T-helper 17 cell (primary cell): ENCODE data around the gene UBL4A. TPM values are rescaled to one million over a fixed set of nuclear protein-coding genes. Genes with fewer than 3 reads are reported as not detected.

Experiments
- ATAC-seq: fragments of 150-1000 bp; cut with Tn5 transposase; 2 replicates; pipeline ENCODE4 v1.10.0; 2021; ENCODE audit warnings: mild to moderate bottlenecking, moderate library complexity
- DNase-seq, 3 donors: peaks; one replicate each; pipeline versions ENCODE4 v3.0.0 to v3.0.0-alpha.2; 2020 to 2021
- H3K9me3 ChIP-seq: one replicate; pipeline ENCODE4 v1.7.0; 2013; ENCODE audit warnings: low read length, mild to moderate bottlenecking; ENCODE audit not compliant: control insufficient read depth, poor library complexity, severe bottlenecking
- H3K27ac Mint-ChIP-seq: one replicate; pipeline ENCODE4 v1.8.0; 2022; ENCODE audit warnings: mild to moderate bottlenecking, moderate library complexity, mixed read lengths
- H3K27me3 Mint-ChIP-seq: one replicate; pipeline ENCODE4 v1.8.0; 2022; ENCODE audit warnings: mixed read lengths
- H3K36me3 Mint-ChIP-seq: one replicate; pipeline ENCODE4 v1.8.0; 2022; ENCODE audit warnings: low read depth, mixed read lengths
- H3K4me1 Mint-ChIP-seq: one replicate; pipeline ENCODE4 v1.8.0; 2022; ENCODE audit warnings: mild to moderate bottlenecking, mixed read lengths
- H3K4me3 Mint-ChIP-seq: one replicate; pipeline ENCODE4 v1.8.0; 2022; ENCODE audit warnings: mild to moderate bottlenecking, moderate library complexity, mixed read lengths
- total RNA-seq, 4 donors: library from RNA in 2 of 4; stranded (reverse) in 2 of 4; gene quantifications; one replicate each; pipeline ENCODE4 v1.2.3 and lab custom pipeline; 2022 to 2026

UBL4A gene
- total RNA-seq, 2 donors from 2014 or later: 15.2 to 30.6 TPM

GRCh38 chrX:154441984-154442707 lies 44.3 kb downstream of the UBL4A start:
- no peaks in the 10 kb centered on the region for H3K9me3 ChIP-seq
- peaks cover 20% of the 10 kb centered on the region for H3K4me1 Mint-ChIP-seq
- H3K36me3 Mint-ChIP-seq: no peaks in the 10 kb centered on the region
- H3K4me3 Mint-ChIP-seq: peak overlapping the region; percentile 63
- H3K27me3 Mint-ChIP-seq: no peaks in the 10 kb centered on the region
- peak overlapping the region; percentile 61 for H3K27ac Mint-ChIP-seq
- ATAC-seq: no peak
- DNase-seq: no peak

- no peaks in the 10 kb centered on the region for H3K36me3 Mint-ChIP-seq
- H3K4me1 Mint-ChIP-seq: peaks cover 20% of the 10 kb centered on the region
- DNase-seq (peak in 1 of 3 donors; percentile 18), ATAC-seq (peak; percentile 59)
- H3K27me3 Mint-ChIP-seq: no peaks in the 10 kb centered on the region
- H3K27ac Mint-ChIP-seq: peak overlapping the region; percentile 61
- peak overlapping the region; percentile 63 for H3K4me3 Mint-ChIP-seq
- H3K9me3 ChIP-seq: no peaks in the 10 kb centered on the region
These were observed 44.9 kb downstream of the UBL4A start for GRCh38 chrX:154441564-154441963.

- Mint-ChIP-seq H3K27ac (no peak overlapping the region), H3K27me3 (no peaks in the 10 kb centered on the region), H3K4me1 (peaks cover 17% of the 10 kb centered on the region), H3K4me3 (no peak overlapping the region), H3K36me3 (no peaks in the 10 kb centered on the region)
- no peaks in the 10 kb centered on the region for H3K9me3 ChIP-seq
- ATAC-seq: no peak
- no peak for DNase-seq
These were observed 45.6 kb downstream of the UBL4A start for GRCh38 chrX:154440623-154441357.

- Mint-ChIP-seq H3K36me3 (no peaks in the 10 kb centered on the region), H3K4me3 (no peak overlapping the region), H3K4me1 (peaks cover 17% of the 10 kb centered on the region), H3K27ac (no peak overlapping the region), H3K27me3 (no peaks in the 10 kb centered on the region)
- H3K9me3 ChIP-seq: no peaks in the 10 kb centered on the region
- DNase-seq (no peak), ATAC-seq (no peak)
These were observed 46.6 kb downstream of the UBL4A start for GRCh38 chrX:154439841-154440240.

DNA sequence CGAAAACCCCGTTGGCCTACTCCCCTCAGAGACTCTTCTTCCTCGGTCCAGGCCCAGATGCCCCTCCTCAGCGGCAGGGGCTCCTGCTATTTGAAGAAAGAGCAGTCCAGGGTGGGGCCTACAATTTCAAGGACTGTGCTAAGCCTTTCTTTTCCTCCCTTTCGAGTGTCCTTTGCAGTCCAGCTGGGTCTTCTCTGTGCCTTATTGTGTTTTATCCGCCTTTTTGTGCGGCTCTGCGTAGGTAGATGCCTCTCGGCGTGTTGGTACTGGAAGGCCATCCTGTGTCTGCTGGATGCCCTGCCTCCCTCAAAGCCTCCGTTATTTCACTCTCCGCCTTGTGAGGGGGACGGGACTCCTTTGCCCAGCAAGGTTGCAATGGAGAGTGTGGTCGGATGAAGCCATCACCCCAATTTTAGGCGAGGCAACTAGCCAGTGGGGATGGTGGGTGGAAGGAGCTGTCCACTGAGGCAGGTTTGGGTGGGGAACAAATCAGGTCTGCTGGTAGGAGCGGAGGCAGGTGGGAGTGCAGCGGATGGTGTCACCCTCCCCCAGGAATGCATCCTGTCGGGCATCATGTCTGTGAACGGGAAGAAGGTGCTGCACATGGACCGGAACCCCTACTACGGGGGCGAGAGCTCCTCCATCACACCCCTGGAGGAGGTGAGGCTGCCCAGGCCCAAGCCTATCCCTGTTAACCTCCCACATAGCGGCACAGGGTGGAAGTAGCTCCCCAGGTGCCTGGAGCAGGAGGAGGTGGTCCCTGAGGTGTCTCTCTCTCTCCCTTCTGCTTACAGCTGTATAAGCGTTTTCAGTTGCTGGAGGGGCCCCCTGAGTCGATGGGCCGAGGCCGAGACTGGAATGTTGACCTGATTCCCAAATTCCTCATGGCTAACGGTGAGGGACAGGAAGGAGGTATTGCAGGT lies 48.2 kb downstream of the UBL4A start:
- H3K36me3 Mint-ChIP-seq: no peaks in the 10 kb centered on the region
- no peak for ATAC-seq
- H3K9me3 ChIP-seq: no peaks in the 10 kb centered on the region
- no peaks in the 10 kb centered on the region for H3K27me3 Mint-ChIP-seq
- peaks cover 14% of the 10 kb centered on the region for H3K4me1 Mint-ChIP-seq
- no peak for DNase-seq
- peak overlapping the region; percentile 89 for H3K27ac Mint-ChIP-seq
- H3K4me3 Mint-ChIP-seq: peak overlapping the region; percentile 93

- Mint-ChIP-seq H3K4me1 (peaks cover 11% of the 10 kb centered on the region), H3K4me3 (peak within 1 kb of the TSS; percentile 93), H3K27ac (peak within 1 kb of the TSS; percentile 93), H3K27me3 (no peaks in the 10 kb centered on the region), H3K36me3 (no peaks in the 10 kb centered on the region)
- peak; percentile 67 for ATAC-seq
- H3K9me3 ChIP-seq: no peaks in the 10 kb centered on the region
- peak; percentile 45 to 56 (median 50) for DNase-seq
These were observed 49.2 kb downstream of the UBL4A start, which contains the start of gene GDI1 for GRCh38 chrX:154436983-154437752. TSS of gene GDI1 (plus strand) at chrX:154437154. CDS start at chrX:154437255, 101 bp downstream.

GRCh38 chrX:154436374-154436982 lies 49.9 kb downstream of the UBL4A start:
- peak; percentile 39 to 63 (median 58) for DNase-seq
- H3K27me3 Mint-ChIP-seq: no peaks in the 10 kb centered on the region
- no peaks in the 10 kb centered on the region for H3K9me3 ChIP-seq
- H3K4me3 Mint-ChIP-seq: peak overlapping the region; percentile 82
- no peaks in the 10 kb centered on the region for H3K36me3 Mint-ChIP-seq
- H3K4me1 Mint-ChIP-seq: peaks cover 7% of the 10 kb centered on the region
- ATAC-seq: peak; percentile 81
- peak overlapping the region; percentile 93 for H3K27ac Mint-ChIP-seq

DNA sequence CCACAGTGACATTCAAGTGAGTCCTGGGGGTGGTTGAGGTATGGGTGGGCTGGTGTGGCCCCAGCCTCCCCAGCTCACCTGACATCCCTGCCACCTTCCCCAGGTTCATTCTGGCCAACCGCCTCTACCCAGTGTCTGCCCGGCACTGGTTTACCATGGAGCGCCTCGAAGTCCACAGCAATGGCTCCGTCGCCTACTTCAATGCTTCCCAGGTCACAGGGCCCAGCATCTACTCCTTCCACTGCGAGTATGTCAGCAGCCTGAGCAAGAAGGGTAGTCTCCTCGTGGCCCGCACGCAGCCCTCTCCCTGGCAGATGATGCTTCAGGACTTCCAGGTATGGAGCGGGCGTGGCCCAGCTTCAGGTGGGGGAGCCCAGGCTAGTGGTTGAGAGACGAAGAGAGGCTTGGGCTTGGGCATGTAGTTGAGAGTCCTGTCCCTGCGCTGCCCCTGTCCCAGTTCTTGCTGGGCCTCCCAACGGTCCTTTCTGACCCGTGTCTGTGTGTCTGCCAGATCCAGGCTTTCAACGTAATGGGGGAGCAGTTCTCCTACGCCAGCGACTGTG lies 51.2 kb downstream of the UBL4A start:
- Mint-ChIP-seq H3K4me3 (peak overlapping the region; percentile 36), H3K27ac (peak overlapping the region; percentile 93), H3K4me1 (peaks cover 14% of the 10 kb centered on the region), H3K36me3 (no peaks in the 10 kb centered on the region), H3K27me3 (no peaks in the 10 kb centered on the region)
- ATAC-seq: no peak
- H3K9me3 ChIP-seq: no peaks in the 10 kb centered on the region
- DNase-seq: no peak

GRCh38 chrX:154434394-154435168 lies 51.8 kb downstream of the UBL4A start:
- ATAC-seq (no peak), DNase-seq (no peak)
- peak overlapping the region; percentile 93 for H3K27ac Mint-ChIP-seq
- H3K36me3 Mint-ChIP-seq: no peaks in the 10 kb centered on the region
- no peaks in the 10 kb centered on the region for H3K27me3 Mint-ChIP-seq
- H3K4me1 Mint-ChIP-seq: peaks cover 15% of the 10 kb centered on the region
- H3K9me3 ChIP-seq: no peaks in the 10 kb centered on the region
- no peak overlapping the region for H3K4me3 Mint-ChIP-seq
